ENCODE results near the gene SUCO.

DNA sequence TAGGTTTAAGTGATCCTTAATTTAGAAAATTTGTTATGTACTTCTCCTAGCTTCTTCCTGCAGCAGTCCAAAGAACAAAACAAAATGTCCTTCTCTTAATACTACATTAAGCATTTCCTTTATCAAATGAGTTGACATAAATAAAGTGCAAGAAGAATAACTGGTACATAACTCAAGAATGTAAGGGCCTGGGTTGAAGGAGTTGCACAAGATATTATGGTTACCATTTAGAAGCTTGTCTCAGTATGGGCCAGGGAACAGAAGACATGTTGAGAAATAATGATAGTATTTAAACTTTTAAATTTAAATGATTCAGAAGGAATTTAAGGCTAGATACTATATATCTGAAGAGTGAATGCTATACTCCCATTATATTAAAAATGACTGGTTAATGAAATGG is 23.5 kb downstream of the SUCO start:
- TF ChIP-seq, protein P1, sequence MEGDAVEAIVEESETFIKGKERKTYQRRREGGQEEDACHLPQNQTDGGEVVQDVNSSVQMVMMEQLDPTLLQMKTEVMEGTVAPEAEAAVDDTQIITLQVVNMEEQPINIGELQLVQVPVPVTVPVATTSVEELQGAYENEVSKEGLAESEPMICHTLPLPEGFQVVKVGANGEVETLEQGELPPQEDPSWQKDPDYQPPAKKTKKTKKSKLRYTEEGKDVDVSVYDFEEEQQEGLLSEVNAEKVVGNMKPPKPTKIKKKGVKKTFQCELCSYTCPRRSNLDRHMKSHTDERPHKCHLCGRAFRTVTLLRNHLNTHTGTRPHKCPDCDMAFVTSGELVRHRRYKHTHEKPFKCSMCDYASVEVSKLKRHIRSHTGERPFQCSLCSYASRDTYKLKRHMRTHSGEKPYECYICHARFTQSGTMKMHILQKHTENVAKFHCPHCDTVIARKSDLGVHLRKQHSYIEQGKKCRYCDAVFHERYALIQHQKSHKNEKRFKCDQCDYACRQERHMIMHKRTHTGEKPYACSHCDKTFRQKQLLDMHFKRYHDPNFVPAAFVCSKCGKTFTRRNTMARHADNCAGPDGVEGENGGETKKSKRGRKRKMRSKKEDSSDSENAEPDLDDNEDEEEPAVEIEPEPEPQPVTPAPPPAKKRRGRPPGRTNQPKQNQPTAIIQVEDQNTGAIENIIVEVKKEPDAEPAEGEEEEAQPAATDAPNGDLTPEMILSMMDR (conservative IDR thresholded peaks at IDR 0.05; ENCODE audit: low read length) = no peak
- no peak for TF ChIP-seq EZH2phosphoT487 (IDR thresholded peaks at IDR 0.05; ENCODE audit: borderline replicate concordance)
